HUDEP-2 (cell line): ENCODE data around the gene RYR3.
A peak's percentile ranks its signal among the peaks of the same experiment; 100 is the strongest.

Experiments
- DNase-seq, 76 experiments: peaks; one replicate each; lab custom pipeline; 2025; ENCODE audit not compliant: unreplicated experiment in 76 of 76; lab: John Stamatoyannopoulos, UW

RYR3 gene

GRCh38 chr15:33679061-33679460 is 368.3 kb downstream of the RYR3 start:
- no peak for DNase-seq

GRCh38 chr15:33680336-33680735 is 369.6 kb downstream of the RYR3 start:
- no peak for DNase-seq

GRCh38 chr15:33693166-33693800 is 382.5 kb downstream of the RYR3 start:
- DNase-seq: peak in 2 of 76 experiments; percentile 12 to 16

GRCh38 chr15:33698126-33698525 is 387.4 kb downstream of the RYR3 start:
- no peak for DNase-seq

- no peak for DNase-seq
Measured at GRCh38 chr15:33699145-33699544, 388.4 kb downstream of the RYR3 start.

- DNase-seq: no peak
Measured at GRCh38 chr15:33699691-33700447, 389.1 kb downstream of the RYR3 start.

- DNase-seq: peak in 61 of 76 experiments; percentile 1 to 69 (median 47)
Measured at GRCh38 chr15:33700695-33701303, 390.0 kb downstream of the RYR3 start.

GRCh38 chr15:33701304-33701696 is 390.5 kb downstream of the RYR3 start:
- DNase-seq: no peak

GRCh38 chr15:33706173-33706572 is 395.4 kb downstream of the RYR3 start:
- DNase-seq: no peak

GRCh38 chr15:33710748-33711147 is 400.0 kb downstream of the RYR3 start:
- DNase-seq: no peak

- DNase-seq: no peak
Measured at GRCh38 chr15:33716025-33716424, 405.3 kb downstream of the RYR3 start.

GRCh38 chr15:33720952-33721351 is 410.2 kb downstream of the RYR3 start:
- no peak for DNase-seq

GRCh38 chr15:33722005-33722672 is 411.4 kb downstream of the RYR3 start:
- DNase-seq: no peak

GRCh38 chr15:33722673-33723015 is 411.9 kb downstream of the RYR3 start:
- no peak for DNase-seq

GRCh38 chr15:33724321-33725036 is 413.7 kb downstream of the RYR3 start:
- DNase-seq: no peak

- DNase-seq: no peak
Measured at GRCh38 chr15:33729653-33730052, 418.9 kb downstream of the RYR3 start.

- DNase-seq: no peak
Measured at GRCh38 chr15:33730815-33731214, 420.0 kb downstream of the RYR3 start.

GRCh38 chr15:33735143-33735542 is 424.4 kb downstream of the RYR3 start:
- no peak for DNase-seq

GRCh38 chr15:33735637-33736247 is 425.0 kb downstream of the RYR3 start:
- peak in 29 of 76 experiments; percentile 1 to 48 (median 15) for DNase-seq
